ENCODE data around the gene KLC1.
"Not testable (repeated sequence)": the region's sequence is repeated elsewhere in the genome, so short reads cannot be mapped to it uniquely, and the experiment has no call there.

Gene KLC1

DNA sequence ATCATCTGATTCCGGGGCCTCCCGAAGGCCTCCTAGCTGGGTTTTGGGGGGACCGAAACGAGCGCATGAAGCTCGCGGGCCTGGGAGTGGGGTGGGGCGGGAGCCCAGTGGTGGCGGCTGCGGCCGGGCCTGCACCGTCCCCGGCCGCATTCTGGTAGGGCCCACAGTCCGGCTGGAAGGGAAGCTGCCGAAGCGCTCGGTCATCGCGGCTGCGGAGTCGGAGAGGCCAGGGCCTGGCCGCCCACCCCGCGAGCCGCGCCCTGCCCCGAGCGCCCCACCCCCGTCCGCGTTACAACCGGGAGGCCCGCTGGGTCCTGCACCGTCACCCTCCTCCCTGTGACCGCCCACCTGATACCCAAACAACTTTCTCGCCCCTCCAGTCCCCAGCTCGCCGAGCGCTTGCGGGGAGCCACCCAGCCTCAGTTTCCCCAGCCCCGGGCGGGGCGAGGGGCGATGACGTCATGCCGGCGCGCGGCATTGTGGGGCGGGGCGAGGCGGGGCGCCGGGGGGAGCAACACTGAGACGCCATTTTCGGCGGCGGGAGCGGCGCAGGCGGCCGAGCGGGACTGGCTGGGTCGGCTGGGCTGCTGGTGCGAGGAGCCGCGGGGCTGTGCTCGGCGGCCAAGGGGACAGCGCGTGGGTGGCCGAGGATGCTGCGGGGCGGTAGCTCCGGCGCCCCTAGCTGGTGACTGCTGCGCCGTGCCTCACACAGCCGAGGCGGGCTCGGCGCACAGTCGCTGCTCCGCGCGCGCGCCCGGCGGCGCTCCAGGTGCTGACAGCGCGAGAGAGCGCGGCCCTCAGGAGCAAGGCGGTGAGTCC lies at the start of gene KLC1:
Gene KLC1, plus strand, starts transcription at position 528 of the 819 bp plus-strand sequence. CDS start 25,354 bp downstream, outside the sequence.
- peak; percentile 59 for DNase-seq

DNA sequence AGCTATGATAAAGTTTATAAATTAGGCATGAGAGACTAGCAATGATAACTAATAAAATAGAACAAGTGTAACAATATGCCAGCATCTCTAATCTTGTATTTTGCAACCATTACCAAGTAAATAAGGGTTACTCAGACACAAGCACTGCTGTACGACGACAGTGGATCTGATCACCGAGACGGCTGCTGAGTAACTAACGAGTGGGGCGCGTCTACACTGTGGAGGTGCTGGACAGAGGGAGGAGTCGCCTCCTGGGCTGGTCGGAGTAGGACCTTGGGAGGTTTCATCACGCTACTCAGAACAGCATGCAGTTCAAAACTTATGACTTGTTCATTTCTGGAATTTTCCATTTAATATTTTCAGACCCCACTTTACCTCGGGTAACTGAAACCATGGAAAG lies 47.8 kb upstream of the KLC1 start:
- no peak for DNase-seq

DNA sequence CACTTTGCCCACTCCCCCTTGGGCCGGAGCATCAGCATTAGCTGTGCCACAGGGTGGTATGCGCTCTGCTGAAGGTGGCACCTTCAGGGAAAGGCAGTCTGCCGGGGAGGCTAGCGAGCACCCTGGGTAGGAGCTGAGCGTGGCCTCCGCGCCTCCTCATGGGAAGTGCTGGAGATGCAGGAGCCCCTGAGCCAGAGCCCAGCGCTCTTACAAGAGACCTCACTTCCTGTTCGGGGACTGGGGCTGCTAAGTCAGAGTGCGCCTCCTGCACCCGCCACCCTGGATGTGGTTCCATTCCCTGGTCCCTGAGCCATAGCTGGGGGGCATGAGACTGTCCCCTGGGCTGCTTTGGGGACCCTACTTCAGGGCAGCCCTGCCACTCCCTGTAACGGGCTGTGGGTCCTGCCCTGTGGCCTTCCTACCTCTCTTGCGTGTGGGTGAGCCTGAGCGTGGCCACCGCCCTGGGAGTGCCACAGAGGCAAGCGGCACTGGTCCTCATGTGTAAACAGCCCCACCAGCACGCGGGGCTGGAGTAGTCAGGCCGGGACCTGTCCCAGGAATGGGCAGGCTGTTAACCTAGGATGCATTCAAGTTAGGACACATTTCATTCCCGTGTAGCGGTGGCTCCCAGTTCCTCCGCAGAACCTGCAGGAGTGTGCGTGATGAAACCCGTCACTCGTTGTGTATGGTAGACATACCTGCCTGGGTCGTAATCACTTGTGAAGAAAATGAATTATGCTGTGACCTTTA lies 46.9 kb upstream of the KLC1 start:
- DNase-seq: no peak

DNA sequence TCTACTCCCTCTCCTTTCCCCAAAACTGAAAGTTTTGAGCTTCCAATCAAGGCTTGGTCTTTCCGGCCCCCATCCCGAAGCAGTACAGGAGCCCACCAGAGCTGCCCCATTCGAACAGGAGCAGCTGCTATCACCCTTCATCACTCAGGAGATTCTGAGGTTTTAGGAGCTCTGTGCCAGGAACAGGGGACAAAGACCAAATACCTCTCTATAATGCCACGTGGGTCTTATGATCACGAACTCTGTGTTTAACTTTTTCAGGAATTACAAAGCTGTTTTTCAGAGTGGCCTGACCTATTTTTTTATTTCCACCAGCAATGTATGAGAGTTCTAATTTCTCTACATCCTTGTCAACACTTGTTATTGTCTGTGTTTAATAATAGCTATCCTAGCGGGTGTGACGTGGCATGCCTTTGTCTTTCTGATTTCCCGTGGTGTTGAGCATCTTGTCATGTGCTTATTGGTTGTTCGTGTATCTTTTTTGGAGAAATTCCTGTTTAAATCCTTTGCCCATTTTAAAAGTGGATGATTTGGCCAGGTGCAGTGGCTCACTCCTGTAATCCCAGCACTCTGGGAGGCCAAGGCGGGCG lies 44.6 kb upstream of the KLC1 start:
- DNase-seq: no peak

DNA sequence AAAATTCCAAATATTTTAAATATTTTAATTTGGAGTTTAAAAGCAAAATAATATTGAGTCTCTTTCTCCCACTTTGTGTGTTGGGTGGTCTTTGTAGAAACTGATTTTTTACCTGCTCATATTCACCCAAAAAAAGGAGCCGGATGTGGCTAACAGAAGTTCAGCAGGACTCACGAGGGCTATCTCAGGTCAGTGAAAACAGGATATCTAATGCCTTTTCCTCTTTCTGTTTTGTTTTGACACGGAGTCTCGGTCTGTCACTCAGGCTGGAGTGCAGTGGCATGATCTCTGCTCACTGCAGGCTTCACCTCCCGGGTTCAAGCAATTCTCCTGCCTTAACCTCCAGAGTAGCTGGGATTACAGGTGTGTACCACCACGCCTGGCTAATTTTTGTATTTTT lies 35.4 kb upstream of the KLC1 start:
- DNase-seq: no peak

DNA sequence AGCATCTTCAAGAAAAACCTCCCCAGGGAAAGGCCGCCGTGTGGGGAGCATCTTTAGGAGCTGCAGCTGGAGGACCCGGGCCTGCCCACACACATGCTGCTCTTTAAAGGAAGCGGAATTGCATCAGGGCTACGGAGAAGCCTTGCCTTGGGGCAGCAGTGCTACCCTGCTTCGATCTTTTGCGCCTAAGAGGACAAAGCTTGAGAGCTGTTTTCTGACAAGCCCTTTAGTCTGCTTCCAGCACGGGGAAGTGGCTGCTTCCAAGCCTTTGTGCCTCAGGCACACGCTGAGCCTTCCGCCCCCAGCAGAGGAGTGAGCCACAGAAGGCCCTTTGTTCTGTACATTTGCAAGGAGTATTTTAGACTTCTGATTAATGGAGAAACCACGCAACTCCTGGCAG lies 34.7 kb upstream of the KLC1 start:
- DNase-seq: no peak

DNA sequence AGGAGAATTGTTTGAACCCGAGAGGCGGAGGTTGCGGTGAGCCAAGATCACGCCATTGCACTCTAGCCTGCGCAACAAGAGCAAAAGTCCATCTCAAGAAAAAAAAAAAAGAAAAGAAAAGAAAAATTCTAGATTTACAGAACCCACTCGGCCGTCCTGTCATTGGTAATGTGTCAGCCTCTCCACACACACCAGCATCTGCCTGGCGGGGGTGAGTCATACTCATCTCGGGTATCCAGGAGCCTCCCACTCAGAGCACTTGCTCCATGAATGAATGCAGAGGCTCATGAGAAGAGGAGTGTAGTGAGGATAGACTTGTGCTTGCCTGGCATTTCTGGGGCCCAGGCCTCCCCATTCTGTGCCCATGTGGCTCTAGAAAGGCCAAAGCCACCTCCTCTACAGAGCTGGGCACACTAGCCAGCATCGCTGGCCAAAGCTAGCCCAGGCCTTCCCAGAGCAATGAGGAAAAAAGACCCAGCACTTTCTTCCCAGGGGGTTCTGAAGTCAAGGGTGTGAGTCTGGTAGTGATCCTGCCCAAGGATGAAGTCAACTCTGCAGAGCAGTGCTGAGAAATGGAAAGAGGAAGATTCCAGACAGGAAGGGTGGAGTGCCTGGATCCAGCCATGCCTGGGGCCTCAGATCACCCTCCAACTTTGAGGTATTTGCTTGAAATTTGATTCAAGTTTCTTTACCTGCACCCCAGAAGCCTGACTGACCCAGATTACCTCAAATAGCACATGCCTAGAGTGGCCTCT lies 31.2 kb upstream of the KLC1 start:
- no peak for DNase-seq

DNA sequence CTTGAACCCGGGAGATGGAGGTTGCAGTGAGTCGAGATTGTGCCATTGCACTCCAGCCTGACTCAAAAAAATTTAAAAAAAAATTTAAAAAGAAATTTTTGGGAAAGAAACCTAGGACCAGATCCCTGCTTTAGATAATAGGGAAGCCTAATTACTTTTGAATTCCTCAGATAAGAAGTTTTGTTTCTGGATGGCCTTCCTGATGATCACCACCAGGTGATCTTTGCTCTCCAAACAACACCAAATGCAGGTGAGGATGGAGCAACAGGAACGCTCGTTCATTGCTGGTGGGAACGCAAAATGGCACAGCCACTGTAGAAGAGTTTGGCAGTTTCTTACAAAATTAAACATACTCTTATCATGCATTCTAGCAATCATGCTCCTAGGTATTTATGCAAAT lies 28.5 kb upstream of the KLC1 start:
- DNase-seq: no peak

DNA sequence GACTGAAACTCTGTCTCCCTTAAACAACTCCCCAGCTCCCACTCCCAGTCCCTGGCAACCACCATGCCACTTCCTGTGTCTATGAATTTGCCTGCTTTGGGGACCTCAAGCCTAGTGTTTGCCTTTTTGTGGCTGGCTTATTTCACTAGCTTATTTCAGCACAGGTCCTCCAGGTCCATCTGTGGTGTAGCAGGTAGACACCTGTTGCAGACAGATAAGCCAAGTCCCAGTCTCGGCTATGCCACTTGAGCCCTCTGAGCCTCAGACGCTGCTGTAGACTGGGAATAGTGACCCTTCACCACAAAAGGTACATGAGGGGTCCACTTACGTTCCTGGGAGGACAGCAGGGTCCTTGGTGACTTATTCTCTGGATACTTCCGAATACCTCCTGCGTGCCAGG lies 24.4 kb upstream of the KLC1 start:
- no peak for DNase-seq

DNA sequence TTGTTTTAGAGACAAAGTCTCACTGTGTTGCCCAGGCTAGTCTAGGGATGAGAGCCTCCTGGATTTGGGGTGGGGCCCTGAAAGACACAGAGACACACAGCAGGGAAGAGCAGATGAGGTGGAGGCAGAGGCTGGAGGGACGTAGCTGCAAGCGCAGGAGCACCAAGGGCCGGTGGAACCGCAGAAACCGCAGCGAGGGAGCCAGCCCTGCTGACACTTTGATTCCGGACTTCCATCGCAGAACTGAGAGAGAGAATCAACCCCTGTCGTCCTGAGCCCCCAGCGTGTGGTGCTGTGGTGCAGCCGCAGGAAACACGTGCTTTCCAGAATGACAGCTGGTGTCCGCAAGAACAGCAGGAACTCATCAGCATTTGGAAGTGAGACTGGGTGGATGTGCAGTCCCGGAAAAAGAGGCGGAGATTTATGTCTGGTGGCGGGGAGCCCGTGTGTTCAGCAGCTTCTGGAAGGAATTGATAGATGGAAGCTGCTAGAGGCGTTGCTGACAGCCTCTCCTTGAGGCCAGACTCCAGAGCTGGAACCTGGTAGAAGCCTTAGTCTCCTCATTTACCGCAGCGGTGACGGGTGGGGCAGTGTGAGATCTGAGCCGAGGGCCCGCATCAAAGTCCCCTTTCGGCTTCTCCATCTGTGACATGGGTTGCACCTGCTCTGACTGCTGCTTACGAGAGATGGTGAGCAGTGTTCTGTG lies 21.9 kb upstream of the KLC1 start:
- no peak for DNase-seq

DNA sequence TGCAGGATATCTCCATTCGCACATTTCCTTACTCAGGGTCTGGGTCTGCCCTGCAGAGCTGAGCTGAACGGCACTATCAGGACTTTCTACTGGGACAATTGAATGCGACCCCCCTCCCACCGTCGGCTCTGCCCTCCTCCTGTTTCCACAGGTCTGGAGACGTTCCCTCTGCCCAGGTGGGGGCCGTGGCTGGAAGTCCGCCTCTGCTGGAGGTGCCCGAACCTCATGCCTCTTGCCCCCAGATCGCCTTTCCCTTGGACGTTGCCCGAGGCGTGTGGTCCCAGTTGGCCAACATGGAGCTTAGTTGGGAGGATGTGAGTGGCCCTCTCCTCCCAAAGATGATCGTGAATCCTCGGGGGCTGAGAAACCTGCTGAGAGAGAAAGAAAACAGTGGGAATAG lies 21.2 kb upstream of the KLC1 start:
- no peak for DNase-seq

DNA sequence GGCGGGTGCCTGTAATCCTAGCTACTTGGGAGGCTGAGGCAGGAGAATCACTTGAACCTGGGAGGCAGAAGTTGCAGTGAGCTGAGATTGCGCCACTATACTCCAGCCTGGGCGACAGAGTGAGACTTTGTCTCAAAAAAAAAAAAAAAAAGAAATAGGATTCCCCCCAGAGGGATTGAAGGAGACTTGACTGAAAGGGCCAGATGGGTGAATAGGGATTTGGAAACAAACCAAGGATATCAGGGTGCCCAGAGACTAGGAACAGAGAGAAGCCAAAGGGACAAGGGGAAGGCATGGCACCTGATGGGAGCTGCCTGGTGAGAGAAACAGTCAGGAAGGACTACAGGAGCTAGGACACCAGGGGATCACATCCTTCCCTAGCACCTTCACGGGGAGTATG lies 19.9 kb upstream of the KLC1 start:
- DNase-seq: not testable (repeated sequence)

DNA sequence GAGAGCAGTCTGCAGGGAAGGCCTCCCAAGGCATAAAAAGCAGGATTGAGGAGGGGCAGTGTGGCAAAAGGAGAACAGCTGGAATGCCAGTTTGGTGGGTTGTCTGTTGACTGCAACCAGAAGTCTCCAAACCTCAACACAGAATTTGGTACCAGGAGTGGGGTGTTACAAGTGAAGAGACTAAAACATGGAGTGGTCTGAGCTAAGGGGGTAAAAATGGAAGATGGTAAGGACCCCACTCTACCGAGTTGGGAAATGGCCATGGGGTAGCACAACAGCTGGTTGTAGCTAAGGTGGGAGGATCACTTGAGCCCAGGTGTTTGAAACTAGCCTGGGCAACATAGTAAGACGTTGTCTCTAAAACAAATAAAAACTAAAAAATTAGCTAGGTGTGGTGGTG lies 17.8 kb upstream of the KLC1 start:
- no peak for DNase-seq

DNA sequence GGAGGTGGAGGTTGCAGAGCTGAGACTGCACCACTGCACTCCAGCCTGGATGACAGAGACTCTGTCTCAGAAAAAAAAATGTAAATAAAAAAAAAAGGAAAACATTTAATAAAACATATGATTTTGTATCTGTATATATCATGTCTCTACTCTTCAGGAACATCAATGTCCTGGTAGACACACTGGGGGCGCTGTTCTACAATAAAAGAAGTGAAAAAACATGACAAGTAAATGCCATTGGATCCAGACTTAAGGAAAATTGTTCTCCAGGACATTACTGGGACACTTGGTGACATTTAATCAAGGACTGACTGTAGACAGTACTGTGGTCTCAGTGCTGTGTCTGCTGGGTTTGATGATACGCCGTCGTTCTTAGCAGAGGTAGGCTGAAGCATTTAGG lies 15.5 kb upstream of the KLC1 start:
- no peak for DNase-seq

DNA sequence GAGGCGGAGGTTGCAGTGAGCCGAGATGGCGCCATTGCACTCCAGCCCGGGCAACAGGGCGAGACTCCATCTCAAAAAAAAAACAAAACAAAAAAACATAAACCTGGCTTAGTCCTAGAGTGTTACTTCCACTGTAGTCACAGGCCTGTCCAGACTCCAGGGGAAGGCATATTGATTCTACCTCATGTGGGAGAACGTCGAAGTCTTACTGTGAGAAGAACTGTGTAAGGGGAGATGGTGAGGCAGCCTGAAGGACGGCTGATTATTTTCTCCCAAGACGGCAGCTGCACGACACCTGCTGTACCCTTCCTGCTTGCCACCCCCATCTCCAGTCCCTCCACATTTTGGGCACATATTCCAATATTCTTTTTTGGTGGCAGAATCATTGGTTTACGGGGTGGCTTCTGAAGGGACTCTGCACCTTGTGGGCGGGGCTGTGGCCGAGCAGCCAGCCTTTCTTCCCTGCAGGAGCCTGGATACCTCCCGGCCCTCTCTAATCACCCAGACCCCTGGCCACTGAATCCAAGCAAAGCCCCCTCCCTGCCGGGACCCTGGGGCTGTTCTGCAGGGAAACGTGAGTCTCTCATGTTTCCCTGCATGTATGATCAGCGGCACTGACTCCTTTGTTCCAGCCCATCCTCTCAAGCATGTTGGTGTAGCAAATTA lies 12.2 kb upstream of the KLC1 start:
- no peak for DNase-seq

DNA sequence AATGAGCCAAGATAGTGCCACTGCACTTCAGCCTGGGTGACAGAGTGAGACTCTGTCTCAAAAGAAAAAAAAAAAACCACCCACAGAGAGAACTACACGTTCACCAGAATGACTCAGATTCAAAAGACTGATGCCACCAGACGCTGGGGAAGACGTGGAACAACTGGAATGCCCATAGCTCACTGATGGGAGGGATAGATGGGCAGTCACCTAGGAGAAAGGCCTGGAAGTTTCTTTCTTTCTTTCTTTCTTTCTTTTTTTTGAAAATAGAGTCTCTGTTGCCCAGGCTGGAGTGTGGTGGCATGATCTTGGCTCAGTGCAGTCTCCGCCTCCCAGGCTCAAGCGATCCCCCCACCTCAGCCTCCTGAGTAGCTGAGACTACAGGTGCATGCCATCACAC lies 10.0 kb upstream of the KLC1 start:
- DNase-seq: no peak

DNA sequence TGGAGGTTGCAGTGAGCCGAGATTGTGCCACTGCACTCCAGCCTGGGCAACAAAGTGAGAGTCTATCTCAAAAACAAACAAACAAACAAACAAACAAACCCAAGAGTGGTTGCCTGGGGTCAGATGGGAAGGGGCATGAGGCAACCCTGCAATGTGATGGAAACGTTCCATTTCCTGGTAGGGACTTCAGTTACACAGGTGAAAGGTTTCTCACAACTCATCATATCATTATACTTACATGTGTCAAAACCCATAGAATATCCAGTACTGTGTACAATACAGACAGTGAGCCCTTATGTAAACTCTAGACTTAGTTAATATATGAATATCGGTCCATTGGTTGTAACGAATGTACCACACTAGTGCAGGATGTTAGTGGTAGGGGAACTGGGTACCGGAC lies 7.2 kb upstream of the KLC1 start:
- no peak for DNase-seq

DNA sequence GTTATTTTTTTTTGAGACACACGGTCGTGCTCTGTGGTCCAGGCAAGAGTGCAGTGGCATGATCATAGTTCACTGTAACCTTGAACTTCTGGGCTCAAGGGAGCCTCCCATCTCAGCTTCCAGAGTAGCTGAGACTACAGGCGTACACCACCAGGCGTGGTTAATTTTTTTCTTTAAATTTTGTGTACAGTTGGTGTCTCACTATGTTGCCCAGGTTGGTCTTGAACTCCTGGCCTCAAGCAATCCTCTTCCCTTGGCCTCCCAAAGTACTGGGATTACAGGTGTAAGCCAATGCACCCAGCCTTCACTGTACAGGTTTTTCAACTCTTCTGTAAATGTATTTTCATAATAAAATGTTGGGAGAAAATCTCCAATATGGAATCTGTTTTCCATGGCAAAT lies 5.7 kb upstream of the KLC1 start:
- DNase-seq: no peak

DNA sequence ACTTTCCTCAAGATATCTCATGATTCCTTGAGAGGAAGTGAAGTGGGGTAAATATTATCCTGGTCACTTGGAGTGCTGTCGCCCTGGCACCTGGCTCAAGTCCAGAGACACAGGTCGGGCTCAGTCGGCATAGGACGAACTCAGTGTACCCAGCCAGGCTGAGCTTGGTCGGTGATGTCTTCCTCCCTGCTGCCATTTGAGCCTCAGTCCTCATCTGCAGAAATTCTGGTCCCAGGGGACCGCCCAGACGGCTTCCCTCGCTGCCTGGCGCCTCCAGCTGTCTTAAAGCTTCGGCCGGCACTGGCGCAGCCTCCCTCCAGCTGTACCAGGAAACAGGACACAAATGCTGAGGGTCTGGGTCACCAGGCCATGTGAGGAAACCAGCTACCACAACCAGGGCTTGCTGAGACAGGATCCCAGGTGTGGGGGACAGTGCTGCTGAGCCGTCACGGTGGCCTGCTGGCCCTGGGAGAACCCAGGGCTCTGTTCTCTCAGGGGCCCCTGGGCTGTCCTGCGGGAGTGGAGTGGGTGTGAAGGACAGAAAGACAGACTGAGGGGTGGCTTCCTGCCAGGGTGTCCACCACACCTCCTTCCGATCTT lies 5.0 kb upstream of the KLC1 start:
- DNase-seq: peak; percentile 39

DNA sequence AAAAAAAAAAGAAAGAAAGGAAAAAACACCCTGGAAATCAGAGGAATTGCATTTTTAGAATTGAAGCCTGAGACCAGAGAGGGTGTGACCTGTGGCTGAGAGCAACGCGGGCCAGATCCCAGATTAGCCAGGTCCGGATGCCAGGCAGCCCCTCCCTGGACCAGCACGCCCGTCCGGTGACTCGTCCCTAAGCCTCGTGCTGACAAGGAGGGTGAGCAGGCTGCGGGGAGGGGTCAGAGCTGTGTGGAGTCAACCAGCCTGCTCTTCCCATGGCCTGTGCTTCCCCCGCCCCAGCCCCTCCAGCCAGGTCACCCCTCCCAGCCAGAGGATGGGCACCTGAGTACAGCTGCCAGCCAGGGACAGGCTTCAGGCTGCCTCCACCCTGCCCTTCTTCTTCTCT lies 4.2 kb upstream of the KLC1 start:
- no peak for DNase-seq

DNA sequence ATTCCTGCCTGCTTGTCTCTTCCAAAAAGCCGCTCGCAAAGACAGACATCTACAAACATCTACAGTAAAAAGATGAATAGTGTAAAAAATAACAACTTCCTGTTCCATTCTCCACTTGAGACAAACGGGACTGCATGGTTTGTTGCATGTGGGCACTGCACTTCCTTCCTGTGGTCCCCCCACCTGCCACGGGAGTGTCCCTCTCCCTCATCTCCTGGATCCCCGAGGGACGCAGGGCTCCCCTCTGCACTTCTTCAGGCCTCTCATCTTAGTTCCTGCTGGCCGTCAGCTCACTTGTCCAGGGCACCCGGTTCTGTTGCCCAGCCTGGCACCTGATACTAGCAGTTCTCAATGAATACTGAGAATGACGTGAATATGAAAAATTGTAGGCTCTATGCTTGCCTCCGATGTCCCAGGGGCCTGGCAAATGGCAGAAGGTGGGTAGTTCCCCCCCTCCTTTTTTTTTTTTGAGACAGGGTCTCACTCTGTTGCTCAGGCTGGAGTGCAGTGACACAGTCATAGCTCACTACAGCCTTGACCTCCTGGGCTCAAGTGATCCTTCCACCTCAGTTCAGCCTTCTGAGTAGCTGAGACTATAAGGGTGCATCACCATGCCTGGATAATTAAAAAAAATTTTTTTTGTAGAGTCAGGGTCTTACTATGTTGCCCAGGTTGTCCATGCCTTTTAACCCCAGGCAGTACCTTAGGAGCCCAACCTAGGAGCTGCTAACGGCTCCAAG lies 3.5 kb upstream of the KLC1 start:
- DNase-seq: no peak

Measured in NCI-H1436 (cell line).